ENCODE data around the gene SERPINE2. TPM values are rescaled to one million over a fixed set of nuclear protein-coding genes. Genes with fewer than 3 reads are reported as not detected.

SERPINE2 gene
- total RNA-seq, 2 experiments from 2014 or later: 40.4 to 42.4 TPM

GRCh38 chr2:223999862-224000261 lies 39.2 kb downstream of the SERPINE2 start:
- Mint-ChIP-seq H3K4me3 (no peak overlapping the region), H3K27me3 (no peaks in the 10 kb centered on the region), H3K9me3 (no peaks in the 10 kb centered on the region), H3K36me3 (ENCODE audit: low read depth) (peaks cover 34% of the 10 kb centered on the region), H3K4me1 (ENCODE audit: low read depth) (peaks cover 9% of the 10 kb centered on the region), H3K27ac (no peak overlapping the region)
- intact Hi-C loops (cut with micrococcal nuclease): loop anchor here (10.0 kb wide), 1 partner anchor 145 kb away; no protein-coding TSS in a partner anchor
- ChIA-PET POLR2A (no interaction called here), CTCF (interaction anchor here (0.7 kb wide), 1 partner anchor 285 kb away, joined by 3 read pairs; no protein-coding TSS in a partner anchor)
- ATAC-seq (no peak), DNase-seq (no peak)
- TF ChIP-seq, protein P1, sequence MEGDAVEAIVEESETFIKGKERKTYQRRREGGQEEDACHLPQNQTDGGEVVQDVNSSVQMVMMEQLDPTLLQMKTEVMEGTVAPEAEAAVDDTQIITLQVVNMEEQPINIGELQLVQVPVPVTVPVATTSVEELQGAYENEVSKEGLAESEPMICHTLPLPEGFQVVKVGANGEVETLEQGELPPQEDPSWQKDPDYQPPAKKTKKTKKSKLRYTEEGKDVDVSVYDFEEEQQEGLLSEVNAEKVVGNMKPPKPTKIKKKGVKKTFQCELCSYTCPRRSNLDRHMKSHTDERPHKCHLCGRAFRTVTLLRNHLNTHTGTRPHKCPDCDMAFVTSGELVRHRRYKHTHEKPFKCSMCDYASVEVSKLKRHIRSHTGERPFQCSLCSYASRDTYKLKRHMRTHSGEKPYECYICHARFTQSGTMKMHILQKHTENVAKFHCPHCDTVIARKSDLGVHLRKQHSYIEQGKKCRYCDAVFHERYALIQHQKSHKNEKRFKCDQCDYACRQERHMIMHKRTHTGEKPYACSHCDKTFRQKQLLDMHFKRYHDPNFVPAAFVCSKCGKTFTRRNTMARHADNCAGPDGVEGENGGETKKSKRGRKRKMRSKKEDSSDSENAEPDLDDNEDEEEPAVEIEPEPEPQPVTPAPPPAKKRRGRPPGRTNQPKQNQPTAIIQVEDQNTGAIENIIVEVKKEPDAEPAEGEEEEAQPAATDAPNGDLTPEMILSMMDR (IDR thresholded peaks at IDR 0.05): no peak

DNA sequence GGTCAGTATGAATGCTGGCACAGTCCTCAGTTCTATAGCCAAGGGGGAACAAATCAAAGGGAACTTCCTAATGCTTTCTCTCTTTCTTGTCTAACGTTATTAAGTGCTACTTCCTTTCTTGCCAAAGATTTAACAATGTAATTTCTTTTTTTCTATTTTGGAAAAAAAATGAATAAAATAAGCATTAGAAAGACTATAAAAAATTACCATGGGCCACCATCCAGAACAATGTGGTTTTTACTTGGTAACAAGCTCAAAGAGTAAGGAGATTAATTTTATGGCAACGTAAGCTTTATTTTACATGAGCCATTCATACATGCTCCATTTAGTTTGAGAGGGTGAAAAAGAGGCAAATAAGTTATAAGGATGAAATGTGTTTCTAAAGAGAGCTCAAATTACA lies 40.1 kb downstream of the SERPINE2 start:
- CTCF ChIA-PET: no interaction called here

GRCh38 chr2:223997938-223998337 lies 41.1 kb downstream of the SERPINE2 start:
- TF ChIP-seq, protein P1 (IDR thresholded peaks at IDR 0.05): no peak
- ChIA-PET CTCF (interaction anchor here (0.8 kb wide), 1 partner anchor 287 kb away, joined by 3 read pairs; no protein-coding TSS in a partner anchor), POLR2A (no interaction called here)
- intact Hi-C loops (cut with micrococcal nuclease): loop anchor here (10.0 kb wide), 1 partner anchor 147 kb away; no protein-coding TSS in a partner anchor
- Mint-ChIP-seq H3K36me3 (ENCODE audit: low read depth) (peaks cover 36% of the 10 kb centered on the region), H3K27me3 (no peaks in the 10 kb centered on the region), H3K4me3 (no peak overlapping the region), H3K9me3 (no peaks in the 10 kb centered on the region), H3K4me1 (ENCODE audit: low read depth) (peaks cover 15% of the 10 kb centered on the region), H3K27ac (no peak overlapping the region)
- DNase-seq: no peak
- ATAC-seq: no peak

More for the DNA sequence above, 40.1 kb downstream of the SERPINE2 start:
- no peak overlapping the region for H3K4me3 Mint-ChIP-seq
- TF ChIP-seq, protein P1 (IDR thresholded peaks at IDR 0.05): no peak
- no peaks in the 10 kb centered on the region for H3K27me3 Mint-ChIP-seq
- no peak overlapping the region for H3K27ac Mint-ChIP-seq
- intact Hi-C loops (cut with micrococcal nuclease): loop anchor here (10.0 kb wide), 1 partner anchor 146 kb away; no protein-coding TSS in a partner anchor
- DNase-seq (no peak), ATAC-seq (no peak)
- no peaks in the 10 kb centered on the region for H3K9me3 Mint-ChIP-seq
- peaks cover 13% of the 10 kb centered on the region for H3K4me1 Mint-ChIP-seq (ENCODE audit: low read depth)
- H3K36me3 Mint-ChIP-seq (ENCODE audit: low read depth): peaks cover 36% of the 10 kb centered on the region
- POLR2A ChIA-PET: no interaction called here

DNA sequence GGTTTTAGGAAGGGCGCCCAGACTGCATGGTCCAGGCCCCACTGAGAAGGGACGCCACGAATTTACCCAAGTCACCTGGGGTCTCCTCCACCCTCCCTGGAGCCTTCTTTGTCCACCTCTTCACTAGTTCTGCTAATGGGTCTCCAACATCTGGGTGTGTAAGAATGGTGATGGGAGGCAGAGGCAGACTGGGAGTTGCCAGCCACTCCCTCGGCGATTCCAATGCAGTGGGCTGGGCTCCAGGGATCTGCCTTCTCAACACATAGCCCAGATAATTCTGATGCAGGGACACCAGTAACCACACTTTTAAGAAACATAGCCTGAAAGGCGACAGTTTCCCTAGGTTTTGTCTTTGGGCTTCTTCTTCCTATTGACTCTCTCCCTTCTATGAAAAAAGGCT lies 42.7 kb downstream of the SERPINE2 start:
- H3K36me3 Mint-ChIP-seq (ENCODE audit: low read depth): peaks cover 36% of the 10 kb centered on the region
- TF ChIP-seq, protein P1 (IDR thresholded peaks at IDR 0.05): no peak
- no peak overlapping the region for H3K4me3 Mint-ChIP-seq
- intact Hi-C loops (cut with micrococcal nuclease): loop anchor here (10.0 kb wide), 1 partner anchor 148 kb away; no protein-coding TSS in a partner anchor
- ATAC-seq (no peak), DNase-seq (no peak)
- H3K9me3 Mint-ChIP-seq: no peaks in the 10 kb centered on the region
- no peaks in the 10 kb centered on the region for H3K27me3 Mint-ChIP-seq
- ChIA-PET POLR2A (no interaction called here), CTCF (no interaction called here)
- H3K4me1 Mint-ChIP-seq (ENCODE audit: low read depth): peaks cover 15% of the 10 kb centered on the region
- peak overlapping the region; percentile 73 for H3K27ac Mint-ChIP-seq

- Mint-ChIP-seq H3K27me3 (no peaks in the 10 kb centered on the region), H3K27ac (peak overlapping the region; percentile 79), H3K4me1 (ENCODE audit: low read depth) (peaks cover 15% of the 10 kb centered on the region), H3K9me3 (no peaks in the 10 kb centered on the region), H3K4me3 (no peak overlapping the region), H3K36me3 (ENCODE audit: low read depth) (peaks cover 32% of the 10 kb centered on the region)
- ATAC-seq (peak; percentile 32), DNase-seq (no peak)
- intact Hi-C loops (cut with micrococcal nuclease): loop anchor here (10.0 kb wide), 1 partner anchor 149 kb away; no protein-coding TSS in a partner anchor
- TF ChIP-seq, protein P1 (IDR thresholded peaks at IDR 0.05): no peak
- POLR2A ChIA-PET: no interaction called here
- CTCF ChIA-PET: interaction anchor here (3.0 to 7.2 kb wide), 6 partner anchors 10 to 289 kb away, joined by 21 to 156 read pairs (median 61); partner anchors contain the start of gene SERPINE2
Measured at GRCh38 chr2:223995569-223995968, 43.5 kb downstream of the SERPINE2 start.

Measured in activated CD8-positive, alpha-beta T cell treated with anti-CD3 and anti-CD28 coated beads for 36 hours (primary cell).